Activated B cell treated with CpG ODN at 0.5 μM for 24 hours (primary cell): ENCODE data around the gene GBX2. TPM values are rescaled to one million over a fixed set of nuclear protein-coding genes. Genes with fewer than 3 reads are reported as not detected.

Experiments
- ATAC-seq: fragments of 200-7000 bp; cut with Tn5 transposase; one replicate; pipeline ENCODE4 v1.10.0; 2021; ENCODE audit warnings: low read depth, mild to moderate bottlenecking, moderate library complexity
- CTCF ChIA-PET: fragments of 350-600 bp; sonication (Branson Sonifier 250); formaldehyde crosslinking; loops from one replicate; lab custom pipeline; 2021; ENCODE audit warnings: antibody characterized with exemption; lab: Charles Lee
- POLR2A ChIA-PET: fragments of 350-600 bp; sonication (Branson Sonifier 250); formaldehyde crosslinking; loops from one replicate; lab custom pipeline; 2021; ENCODE audit warnings: antibody characterized with exemption; lab: Charles Lee
- DNase-seq: peaks from one replicate; pipeline ENCODE4 v3.0.0; 2022
- H3K27ac Mint-ChIP-seq: one replicate; pipeline ENCODE4 v1.8.0; 2020; ENCODE audit warnings: mixed read lengths
- H3K27me3 Mint-ChIP-seq: one replicate; pipeline ENCODE4 v1.8.0; 2021; ENCODE audit warnings: mixed read lengths
- H3K36me3 Mint-ChIP-seq: one replicate; pipeline ENCODE4 v1.8.0; 2021; ENCODE audit warnings: low read depth, mixed read lengths
- H3K4me1 Mint-ChIP-seq: one replicate; pipeline ENCODE4 v1.8.0; 2021; ENCODE audit warnings: mixed read lengths
- H3K4me3 Mint-ChIP-seq: one replicate; pipeline ENCODE4 v1.8.0; 2020; ENCODE audit warnings: mild to moderate bottlenecking, mixed read lengths
- H3K9me3 Mint-ChIP-seq: one replicate; pipeline ENCODE4 v1.8.0; 2020; ENCODE audit warnings: mixed read lengths
- intact Hi-C: fragments of 100-400 bp; cut with micrococcal nuclease; formaldehyde crosslinking; loops from one replicate; pipeline ENCODE4 v1.15.1; 2024
- total RNA-seq: library from RNA; stranded (reverse); gene quantifications from 2 replicates; pipeline ENCODE4 v1.2.3, GENCODE V29; 2022
- TF ChIP-seq, protein P1 (sequence below): fragments of 200-600 bp; IDR thresholded peaks from one replicate; pipeline ENCODE4 v1.8.0; 2022; ENCODE audit warnings: antibody characterized with exemption, mild to moderate bottlenecking

GBX2 gene
- total RNA-seq, 1 donor from 2014 or later: not detected

DNA sequence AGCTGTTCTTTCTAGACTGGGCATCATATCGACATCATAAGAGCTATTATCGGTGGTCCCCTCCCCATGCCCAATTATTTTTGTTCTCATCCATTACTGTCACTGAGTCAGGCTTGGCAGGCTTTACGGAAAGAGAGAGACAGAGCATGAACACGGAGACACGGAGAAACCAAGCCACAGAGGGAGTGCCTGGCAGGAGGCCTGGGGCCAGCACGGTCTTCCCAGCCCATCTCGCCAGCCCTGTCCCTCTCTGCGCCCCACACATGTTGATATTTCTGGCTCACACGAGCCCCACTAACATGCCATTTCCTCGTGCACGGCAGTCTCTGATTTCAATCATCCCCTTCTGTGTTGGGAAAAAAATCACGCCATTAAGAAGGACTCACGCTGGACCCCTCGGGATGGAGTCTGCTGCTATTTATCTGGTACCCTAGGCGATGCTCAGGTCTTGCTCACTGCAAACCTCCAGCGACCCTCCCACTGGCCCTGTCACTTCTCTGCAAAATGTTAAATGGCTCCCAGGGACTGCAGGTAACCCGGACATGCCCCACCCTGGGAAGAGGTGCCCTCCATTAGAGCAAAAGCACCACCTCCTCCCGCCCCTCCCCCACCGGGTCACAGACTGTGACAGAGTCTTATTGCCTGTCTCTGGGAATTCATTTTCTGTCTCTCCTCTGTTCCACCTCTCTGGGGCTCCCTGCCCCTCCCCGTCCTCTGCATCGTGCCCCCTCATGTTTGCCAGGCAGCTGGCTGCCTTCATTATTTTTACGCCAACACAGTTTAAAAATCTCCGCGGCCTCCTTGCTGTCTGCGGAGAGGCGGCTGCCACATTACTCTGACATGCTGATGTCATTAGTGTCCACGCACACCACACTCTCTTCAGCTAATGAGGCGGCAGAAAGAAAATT is 40.1 kb upstream of the GBX2 start:
- POLR2A ChIA-PET: interaction anchor here (0.7 kb wide), 1 partner anchor 32 kb away, joined by 4 read pairs; no protein-coding TSS in a partner anchor
- intact Hi-C loops: no loop called here
- peaks cover 3% of the 10 kb centered on the region for H3K27me3 Mint-ChIP-seq
- no peaks in the 10 kb centered on the region for H3K36me3 Mint-ChIP-seq
- DNase-seq: no peak
- TF ChIP-seq, protein P1, sequence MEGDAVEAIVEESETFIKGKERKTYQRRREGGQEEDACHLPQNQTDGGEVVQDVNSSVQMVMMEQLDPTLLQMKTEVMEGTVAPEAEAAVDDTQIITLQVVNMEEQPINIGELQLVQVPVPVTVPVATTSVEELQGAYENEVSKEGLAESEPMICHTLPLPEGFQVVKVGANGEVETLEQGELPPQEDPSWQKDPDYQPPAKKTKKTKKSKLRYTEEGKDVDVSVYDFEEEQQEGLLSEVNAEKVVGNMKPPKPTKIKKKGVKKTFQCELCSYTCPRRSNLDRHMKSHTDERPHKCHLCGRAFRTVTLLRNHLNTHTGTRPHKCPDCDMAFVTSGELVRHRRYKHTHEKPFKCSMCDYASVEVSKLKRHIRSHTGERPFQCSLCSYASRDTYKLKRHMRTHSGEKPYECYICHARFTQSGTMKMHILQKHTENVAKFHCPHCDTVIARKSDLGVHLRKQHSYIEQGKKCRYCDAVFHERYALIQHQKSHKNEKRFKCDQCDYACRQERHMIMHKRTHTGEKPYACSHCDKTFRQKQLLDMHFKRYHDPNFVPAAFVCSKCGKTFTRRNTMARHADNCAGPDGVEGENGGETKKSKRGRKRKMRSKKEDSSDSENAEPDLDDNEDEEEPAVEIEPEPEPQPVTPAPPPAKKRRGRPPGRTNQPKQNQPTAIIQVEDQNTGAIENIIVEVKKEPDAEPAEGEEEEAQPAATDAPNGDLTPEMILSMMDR: no peak
- CTCF ChIA-PET: no interaction called here
- peaks cover 4% of the 10 kb centered on the region for H3K9me3 Mint-ChIP-seq
- no peak for ATAC-seq
- H3K27ac Mint-ChIP-seq: no peak overlapping the region
- no peaks in the 10 kb centered on the region for H3K4me1 Mint-ChIP-seq
- no peak overlapping the region for H3K4me3 Mint-ChIP-seq

DNA sequence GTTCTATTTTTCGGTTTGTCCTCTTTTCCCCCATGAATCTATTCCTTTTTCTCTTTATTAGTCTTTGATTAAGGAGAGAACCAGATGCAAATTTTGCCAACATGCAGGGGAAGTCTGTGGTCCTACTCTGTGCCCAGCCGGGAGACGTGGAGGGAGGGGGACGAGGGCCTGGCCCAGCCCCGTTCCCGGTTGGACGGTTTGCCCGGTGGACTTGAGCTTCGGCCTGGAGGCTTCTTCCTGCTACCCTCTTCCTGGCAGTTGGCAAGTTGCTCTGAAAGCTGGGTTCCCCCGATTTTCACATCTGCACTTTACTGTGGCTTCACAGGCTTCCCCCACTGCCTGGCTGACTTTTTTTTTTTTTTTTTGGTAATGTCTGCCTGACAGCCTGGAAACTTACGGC is 39.3 kb upstream of the GBX2 start:
- intact Hi-C loops: no loop called here
- TF ChIP-seq, protein P1: no peak
- ChIA-PET POLR2A (interaction anchor here (0.7 kb wide), 1 partner anchor 31 kb away, joined by 4 read pairs; no protein-coding TSS in a partner anchor), CTCF (no interaction called here)
- no peaks in the 10 kb centered on the region for H3K36me3 Mint-ChIP-seq
- no peak overlapping the region for H3K27ac Mint-ChIP-seq
- DNase-seq (no peak), ATAC-seq (no peak)
- H3K27me3 Mint-ChIP-seq: no peaks in the 10 kb centered on the region
- peaks cover 4% of the 10 kb centered on the region for H3K9me3 Mint-ChIP-seq
- H3K4me1 Mint-ChIP-seq: no peaks in the 10 kb centered on the region
- no peak overlapping the region for H3K4me3 Mint-ChIP-seq

DNA sequence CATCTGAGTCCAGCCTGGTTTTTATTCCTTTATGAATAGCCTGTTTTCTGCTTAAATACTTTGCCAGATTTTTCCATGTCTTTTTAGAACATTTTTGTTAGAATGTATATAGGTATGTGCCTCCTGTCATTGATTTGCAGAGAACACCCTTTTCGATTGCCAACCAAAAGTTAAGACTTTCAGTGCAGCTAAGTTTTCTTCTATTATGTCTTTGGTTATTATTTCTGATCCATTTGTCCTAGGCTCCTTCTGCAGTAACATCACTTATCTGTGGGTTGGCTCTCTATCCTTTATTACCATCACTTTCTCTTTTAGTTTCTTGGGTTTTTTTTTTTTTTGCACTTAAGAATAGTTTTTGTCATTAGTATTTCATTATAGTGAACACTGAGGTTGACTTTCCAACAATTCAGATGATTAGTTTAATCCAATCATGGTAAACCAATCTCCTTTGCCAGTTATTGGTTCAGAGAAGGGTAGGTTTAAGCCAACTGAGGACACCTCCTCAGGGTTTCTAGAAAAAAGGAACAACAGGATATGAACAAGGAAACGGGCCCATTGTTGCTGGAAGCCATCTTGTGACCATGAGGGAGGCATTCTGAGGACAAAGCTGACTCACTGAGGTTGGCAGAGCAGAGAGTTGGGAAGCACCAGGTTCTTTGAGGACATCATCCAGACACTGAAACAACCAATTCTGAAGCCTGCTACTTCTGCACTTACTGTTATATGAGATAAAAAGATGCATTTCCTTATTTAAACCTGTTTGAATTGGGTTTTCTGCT is 37.9 kb upstream of the GBX2 start:
- ATAC-seq (no peak), DNase-seq (no peak)
- POLR2A ChIA-PET: no interaction called here
- CTCF ChIA-PET: no interaction called here
- Mint-ChIP-seq H3K4me1 (no peaks in the 10 kb centered on the region), H3K27ac (no peak overlapping the region), H3K9me3 (peaks cover 4% of the 10 kb centered on the region), H3K36me3 (no peaks in the 10 kb centered on the region), H3K27me3 (no peaks in the 10 kb centered on the region), H3K4me3 (no peak overlapping the region)
- TF ChIP-seq, protein P1: no peak
- intact Hi-C loops: no loop called here

DNA sequence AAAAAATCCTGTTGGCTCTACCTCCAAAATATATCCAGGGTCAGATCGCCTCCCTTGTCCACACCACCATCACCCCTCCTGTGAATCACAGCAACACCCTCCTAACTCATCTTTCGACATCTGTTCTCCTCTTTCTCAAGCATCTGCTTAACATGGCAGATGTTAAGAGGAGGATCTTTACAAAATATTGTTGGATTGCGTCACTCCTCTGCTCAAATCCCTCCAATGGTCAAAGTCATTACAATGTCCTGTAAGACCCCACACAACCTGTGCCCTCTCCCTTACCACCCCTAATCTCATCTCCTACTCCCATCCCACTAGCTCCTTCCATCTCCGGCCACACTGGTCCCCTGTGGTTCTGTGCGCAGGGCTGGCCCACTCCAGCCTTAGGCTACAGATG is 36.8 kb upstream of the GBX2 start:
- intact Hi-C loops: no loop called here
- no peaks in the 10 kb centered on the region for H3K4me1 Mint-ChIP-seq
- TF ChIP-seq, protein P1: no peak
- ChIA-PET POLR2A (no interaction called here), CTCF (no interaction called here)
- no peaks in the 10 kb centered on the region for H3K36me3 Mint-ChIP-seq
- DNase-seq: no peak
- H3K27ac Mint-ChIP-seq: no peak overlapping the region
- H3K27me3 Mint-ChIP-seq: no peaks in the 10 kb centered on the region
- peaks cover 4% of the 10 kb centered on the region for H3K9me3 Mint-ChIP-seq
- ATAC-seq: no peak
- no peak overlapping the region for H3K4me3 Mint-ChIP-seq

DNA sequence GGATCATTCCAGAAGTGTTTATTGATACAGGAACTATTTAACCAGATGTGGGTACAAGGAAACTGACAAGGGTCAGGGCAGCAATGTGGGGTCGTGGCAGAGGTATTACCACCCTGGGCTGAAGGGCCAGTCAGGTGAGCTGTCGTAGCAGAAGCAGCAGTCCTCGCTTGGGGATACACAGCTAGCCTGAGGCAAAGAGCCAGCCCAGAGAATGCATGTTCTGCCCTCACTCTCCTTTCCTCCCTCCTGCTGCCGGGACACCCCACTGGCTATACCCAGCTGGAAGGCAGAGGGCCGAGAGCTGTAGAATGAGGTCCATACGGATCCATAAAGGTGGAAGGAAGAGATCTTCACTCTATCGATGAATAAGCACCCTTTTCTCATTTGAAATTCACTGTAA is 32.2 kb upstream of the GBX2 start:
- intact Hi-C loops: no loop called here
- H3K27me3 Mint-ChIP-seq: no peaks in the 10 kb centered on the region
- H3K27ac Mint-ChIP-seq: no peak overlapping the region

More for the DNA sequence above, 32.2 kb upstream of the GBX2 start:
- POLR2A ChIA-PET: no interaction called here
- Mint-ChIP-seq H3K4me3 (no peak overlapping the region), H3K9me3 (no peaks in the 10 kb centered on the region), H3K4me1 (no peaks in the 10 kb centered on the region), H3K36me3 (no peaks in the 10 kb centered on the region)
- ATAC-seq: no peak
- no peak for DNase-seq
- CTCF ChIA-PET: no interaction called here
- TF ChIP-seq, protein P1: no peak
